GM12874 (cell line): Measurements from ENCODE around the gene DYNAP.

Experiments used
- CTCF ChIP-seq: IDR thresholded peaks from 2 replicates; pipeline ENCODE4 v1.5.1; 2011; ENCODE audit warnings: low read depth, mild to moderate bottlenecking, control low read depth, low read length, moderate library complexity; ENCODE audit not compliant: insufficient read depth

The DYNAP gene

GRCh38 chr18:54611816-54612215 is 20.8 kb downstream of the DYNAP start:
- TF ChIP-seq CTCF = no peak

- no peak for TF ChIP-seq CTCF
Observed at GRCh38 chr18:54612237-54612636, 21.2 kb downstream of the DYNAP start.

GRCh38 chr18:54613174-54613573 is 22.1 kb downstream of the DYNAP start:
- no peak for TF ChIP-seq CTCF

DNA sequence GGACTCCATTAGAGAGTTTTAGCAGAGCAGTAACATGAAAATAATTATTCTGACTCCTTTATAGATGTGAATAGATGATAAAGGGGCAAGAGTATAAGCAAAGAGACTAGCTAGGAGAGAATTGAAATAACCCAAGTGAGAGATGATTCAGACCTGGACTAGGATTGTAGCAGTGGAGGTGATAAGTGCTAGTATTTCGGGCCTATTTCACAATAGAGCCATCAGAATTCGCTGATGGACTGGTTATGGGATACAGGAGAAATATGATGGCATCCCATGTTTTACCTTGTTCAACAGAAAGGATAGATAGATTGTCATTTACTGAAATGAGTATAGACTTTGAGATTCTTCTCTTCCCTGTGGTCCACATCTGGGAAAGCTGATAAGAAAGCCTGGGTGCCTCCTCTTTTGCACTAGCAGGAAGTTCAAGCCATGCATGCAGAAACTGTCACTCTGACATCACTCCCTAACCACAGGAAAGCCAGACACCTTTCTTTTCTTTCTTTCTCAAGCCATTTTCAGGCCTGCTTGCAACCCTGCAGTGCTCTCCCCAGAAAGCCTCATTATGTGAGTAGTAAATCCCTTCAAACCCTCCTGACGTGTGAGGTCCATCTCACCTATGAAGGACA is 25.3 kb downstream of the DYNAP start:
- TF ChIP-seq CTCF = no peak

- no peak for TF ChIP-seq CTCF
Observed at GRCh38 chr18:54622084-54622483, 31.0 kb downstream of the DYNAP start.

DNA sequence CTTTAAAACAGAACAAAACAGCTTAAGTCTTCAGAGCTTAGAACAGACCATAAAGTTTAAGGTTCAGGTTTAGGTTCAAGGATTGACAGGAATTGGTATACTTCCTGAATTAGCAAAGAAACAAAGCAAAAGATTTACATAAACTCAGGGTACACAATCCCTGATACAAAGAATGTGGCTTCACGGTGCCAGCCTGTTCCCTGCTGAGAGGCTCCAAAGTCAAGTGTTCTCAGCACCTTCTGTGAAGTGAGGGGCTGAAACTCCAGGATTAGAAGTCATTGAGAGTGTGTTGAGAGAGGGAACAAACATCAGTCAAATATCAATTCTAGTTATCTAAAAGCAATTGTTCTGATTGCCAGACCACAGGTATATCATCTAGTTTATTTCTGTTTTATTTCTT is 35.7 kb downstream of the DYNAP start:
- no peak for TF ChIP-seq CTCF

- TF ChIP-seq CTCF = no peak
Observed at GRCh38 chr18:54630963-54631362, 39.9 kb downstream of the DYNAP start.

GRCh38 chr18:54636217-54636616 is 45.2 kb downstream of the DYNAP start:
- no peak for TF ChIP-seq CTCF
